Adrenal gland (tissue), 5 donors: ENCODE results near the gene DMD.

Source experiments
- CTCF ChIP-seq, 6 experiments: fragments of 450-650 bp in 4 of 6; fragments of 200-600 bp in 2 of 6; sonication (generic) in 1 of 6; IDR thresholded peaks; 1 replicate in 5 of 6; 2 replicates in 1 of 6; pipeline versions ENCODE4 v1.5.1 to v1.8.0; 2016 to 2021; ENCODE audit warnings: antibody characterized with exemption in 6 of 6, mild to moderate bottlenecking in 2 of 6, moderate library complexity in 1 of 6
- POLR2A ChIP-seq, 2 donors: fragments of 450-650 bp; IDR thresholded peaks; one replicate each; pipeline ENCODE4 v1.6.1; 2017; ENCODE audit warnings: antibody characterized with exemption in 2 of 2, mild to moderate bottlenecking in 2 of 2, moderate library complexity in 1 of 2
- donor health status: DM: no; HTN: no; CAD: no.

GRCh38 chrX:31516527-31516926 is 1694.8 kb downstream of the DMD start:
- no peak for TF ChIP-seq CTCF (IDR thresholded peaks at IDR 0.05)
- no peak for TF ChIP-seq POLR2A (IDR thresholded peaks at IDR 0.05)
